Body of pancreas (tissue), 4 donors: ENCODE measurements around the gene SNRNP25.

Experiments used
- CTCF ChIP-seq, 7 experiments: fragments of 450-650 bp in 4 of 7; fragments of 200-600 bp in 3 of 7; sonication (generic) in 3 of 7; IDR thresholded peaks; one replicate each; pipeline ENCODE4 v1.5.1; 2016 to 2019; ENCODE audit warnings: antibody characterized with exemption in 7 of 7
- POLR2A ChIP-seq, 3 donors: fragments of 450-650 bp; IDR thresholded peaks; one replicate each; pipeline ENCODE4 v1.6.1; 2016; ENCODE audit warnings: antibody characterized with exemption in 3 of 3, mild to moderate bottlenecking in 2 of 3

- TF ChIP-seq POLR2A (IDR thresholded peaks at IDR 0.05), result no peak
- peak; percentile 90 to 98 (median 95) for TF ChIP-seq CTCF (IDR thresholded peaks at IDR 0.05)
Measured at GRCh38 chr16:65745-66144, 12.1 kb downstream of the SNRNP25 start.
